Measurements from ENCODE around the gene PRMT7. TPM values are rescaled to one million over a fixed set of nuclear protein-coding genes. Genes with fewer than 3 reads are reported as not detected.
A peak's percentile ranks its signal among the peaks of the same experiment; 100 is the strongest.

PRMT7 gene
- total RNA-seq, 2 donors from 2014 or later = 24.5 to 35.7 TPM

DNA sequence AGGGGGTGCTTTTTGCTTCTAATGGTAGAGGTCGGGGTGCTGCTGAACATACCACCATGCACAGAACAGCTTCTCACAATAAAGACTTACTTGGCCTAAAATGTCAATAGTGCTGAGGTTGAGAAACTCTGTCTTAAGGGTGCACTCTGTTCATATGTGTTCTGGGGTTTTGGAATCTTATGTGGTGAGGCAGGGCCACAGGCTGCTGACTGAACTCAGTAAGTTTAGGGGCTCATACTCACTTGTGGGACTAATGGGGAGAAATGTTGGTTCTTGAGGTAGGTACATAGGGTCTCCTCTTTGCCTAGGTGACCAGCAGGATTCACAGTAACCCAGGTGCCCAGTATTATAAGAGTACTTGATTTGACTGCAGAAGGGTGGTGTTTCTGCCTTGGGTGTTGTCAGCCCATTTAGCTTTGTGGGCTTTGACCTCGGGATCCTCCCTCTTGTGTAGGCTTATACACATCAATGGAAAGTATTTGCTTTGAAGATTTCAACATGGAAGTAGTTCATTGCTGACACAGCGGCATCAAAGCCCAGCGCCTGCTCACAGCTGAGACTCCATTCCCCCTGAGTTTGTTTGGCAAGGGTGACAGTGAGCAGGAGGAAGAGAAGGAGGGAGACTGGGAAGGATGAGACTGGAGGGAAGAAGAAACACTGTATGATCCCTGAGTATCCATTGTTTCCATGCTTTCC, 29.3 kb upstream of the PRMT7 start:
- peak overlapping the region; percentile 49 to 76 for H3K27ac ChIP-seq
- TF ChIP-seq CTCF (IDR thresholded peaks at IDR 0.05) = no peak

DNA sequence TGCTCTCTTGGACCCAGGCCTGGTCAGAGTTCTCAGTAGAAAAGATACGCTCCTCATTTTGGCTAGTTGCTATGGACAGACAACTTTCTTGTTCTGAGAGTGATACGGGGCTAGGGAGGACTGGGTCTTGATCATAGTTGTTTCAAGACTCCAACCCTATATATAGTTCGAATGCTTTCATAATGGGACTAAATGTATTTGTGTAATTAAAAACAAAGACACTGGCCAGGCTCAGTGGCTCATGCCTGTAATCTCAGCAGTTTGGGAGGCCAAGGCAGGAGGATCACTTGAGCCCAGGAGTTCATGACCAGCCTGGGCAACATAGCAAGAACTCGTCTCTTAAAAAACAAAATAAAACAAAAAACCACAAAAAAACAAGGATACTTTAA, 28.8 kb upstream of the PRMT7 start:
- no peaks in the 10 kb centered on the region for H3K9me3 ChIP-seq
- no peak for TF ChIP-seq CTCF (IDR thresholded peaks at IDR 0.05)
- H3K27ac ChIP-seq = peak overlapping the region; percentile 76 to 81
- H3K27me3 ChIP-seq = no peaks in the 10 kb centered on the region
- H3K4me3 ChIP-seq = no peak overlapping the region
- no peak for DNase-seq (ENCODE audit: low spot score)
- peaks cover 32% of the 10 kb centered on the region for H3K36me3 ChIP-seq
- H3K4me1 ChIP-seq = peaks cover 0 to 54% of the 10 kb centered on the region in 2 donors

More for the DNA sequence above, 29.3 kb upstream of the PRMT7 start:
- no peak for DNase-seq (ENCODE audit: low spot score)
- no peaks in the 10 kb centered on the region for H3K27me3 ChIP-seq
- no peak overlapping the region for H3K4me3 ChIP-seq
- no peaks in the 10 kb centered on the region for H3K9me3 ChIP-seq
- H3K4me1 ChIP-seq = peaks cover 0 to 53% of the 10 kb centered on the region in 2 donors
- H3K36me3 ChIP-seq = peaks cover 27% of the 10 kb centered on the region

DNA sequence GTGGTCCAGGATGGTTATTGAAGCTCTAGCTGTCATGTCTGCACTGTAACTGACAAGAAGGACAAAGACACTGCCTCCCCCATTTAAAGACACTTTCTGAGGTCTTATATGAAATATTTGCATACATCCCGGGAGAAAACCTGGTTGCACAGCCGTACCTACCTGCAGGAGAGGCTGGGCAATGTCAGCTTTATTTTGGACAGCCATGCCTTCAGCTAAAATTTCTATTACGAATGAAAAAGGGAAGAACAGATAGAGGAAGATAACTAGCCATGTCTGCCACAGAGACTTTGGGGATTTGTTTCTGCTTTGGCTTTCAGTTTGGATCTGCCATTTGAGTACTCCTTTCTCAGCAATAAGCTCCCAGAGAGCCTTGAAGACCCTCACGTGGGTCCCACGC, 27.5 kb upstream of the PRMT7 start:
- Histone ChIP-seq H3K4me1 (peaks cover 0 to 67% of the 10 kb centered on the region in 2 donors), H3K4me3 (no peak overlapping the region), H3K27me3 (no peaks in the 10 kb centered on the region), H3K36me3 (peaks cover 35% of the 10 kb centered on the region), H3K27ac (peak overlapping the region; percentile 76 to 81), H3K9me3 (no peaks in the 10 kb centered on the region)
- no peak for TF ChIP-seq CTCF (IDR thresholded peaks at IDR 0.05)
- DNase-seq (ENCODE audit: low spot score) = no peak

- peaks cover 39% of the 10 kb centered on the region for H3K36me3 ChIP-seq
- DNase-seq (ENCODE audit: low spot score) = no peak
- peak overlapping the region; percentile 76 to 81 for H3K27ac ChIP-seq
- H3K27me3 ChIP-seq = no peaks in the 10 kb centered on the region
- H3K9me3 ChIP-seq = no peaks in the 10 kb centered on the region
- peaks cover 0 to 72% of the 10 kb centered on the region in 2 donors for H3K4me1 ChIP-seq
- no peak for TF ChIP-seq CTCF (IDR thresholded peaks at IDR 0.05)
- H3K4me3 ChIP-seq = no peak overlapping the region
Measured at GRCh38 chr16:68283801-68284598, 26.8 kb upstream of the PRMT7 start.

DNA sequence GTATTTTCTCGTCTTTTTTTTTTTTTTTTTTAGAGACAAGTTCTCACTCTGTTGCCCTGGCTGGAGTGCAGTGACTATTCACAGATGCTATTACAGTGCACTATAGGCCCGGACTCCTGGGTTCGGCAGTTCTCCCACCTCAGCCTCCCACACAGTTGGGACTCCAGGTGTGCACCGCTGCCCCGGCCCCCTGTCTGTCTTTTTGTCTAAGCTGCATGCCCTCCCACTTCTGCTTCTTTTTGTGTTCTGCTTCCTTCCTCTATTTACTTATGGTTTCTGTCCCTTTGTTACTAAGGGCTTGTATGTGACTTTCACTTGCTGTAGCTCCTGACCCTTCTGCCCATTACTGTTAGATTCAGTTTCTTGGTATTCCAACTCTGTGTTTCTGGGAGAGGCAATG, 26.0 kb upstream of the PRMT7 start:
- Histone ChIP-seq H3K36me3 (peaks cover 41% of the 10 kb centered on the region), H3K4me1 (peaks cover 0 to 80% of the 10 kb centered on the region in 2 donors), H3K4me3 (no peak overlapping the region), H3K9me3 (no peaks in the 10 kb centered on the region), H3K27me3 (no peaks in the 10 kb centered on the region), H3K27ac (peak overlapping the region; percentile 76 to 81)
- no peak for TF ChIP-seq CTCF (IDR thresholded peaks at IDR 0.05)
- DNase-seq (ENCODE audit: low spot score) = no peak
